ENCODE results near the gene DSCAML1. TPM values are rescaled to one million over a fixed set of nuclear protein-coding genes. Genes with fewer than 3 reads are reported as not detected.

The DSCAML1 gene
- total and polyA plus RNA-seq, 2 experiments from 2014 or later = not detected

GRCh38 chr11:117475716-117476530 lies 321.1 kb downstream of the DSCAML1 start:
- no peak overlapping the region for H3K27ac ChIP-seq
- no peak overlapping the region for H3K9ac ChIP-seq
- TF ChIP-seq EZH2 (IDR thresholded peaks at IDR 0.05; ENCODE audit: insufficient read depth, poor library complexity, severe bottlenecking) (no peak), EZH2phosphoT487 (IDR thresholded peaks at IDR 0.05; ENCODE audit: insufficient read depth, low read depth) (no peak)
- no peaks in the 10 kb centered on the region for H3K9me3 ChIP-seq (ENCODE audit: low read depth)
- no peaks in the 10 kb centered on the region for H3K36me3 ChIP-seq (ENCODE audit: low read depth)
- H3K79me2 ChIP-seq (ENCODE audit: insufficient read depth) = no peaks in the 10 kb centered on the region
- no peaks in the 10 kb centered on the region for H4K20me1 ChIP-seq (ENCODE audit: insufficient read depth)
- in situ Hi-C loops (cut with MboI) = no loop called here
- H3F3A ChIP-seq (ENCODE audit: insufficient read depth) = no peaks in the 10 kb centered on the region
- no peak overlapping the region for H2AFZ ChIP-seq
- H3K4me1 ChIP-seq (ENCODE audit: insufficient read depth) = no peaks in the 10 kb centered on the region
- DNase-seq = no peak
- 67 to 69% methylated on average over 11 of the region's 11 CpGs for WGBS, 2 experiments (ENCODE audit: low coverage in 1 of 2, low lambda C conversion rate in 2 of 2, missing lambda C conversion rate in 2 of 2)
- no peak overlapping the region for H3K4me2 ChIP-seq (ENCODE audit: unreplicated experiment)
- no peak overlapping the region for H3K4me3 ChIP-seq
- H3K27me3 ChIP-seq (replicated peaks; ENCODE audit: insufficient read depth) = 0 out of 2 replicates have a peak, but pooled peaks cover 2% of the 10 kb centered on the region
- H3K9me2 ChIP-seq (ENCODE audit: insufficient read depth) = no peaks in the 10 kb centered on the region

DNA sequence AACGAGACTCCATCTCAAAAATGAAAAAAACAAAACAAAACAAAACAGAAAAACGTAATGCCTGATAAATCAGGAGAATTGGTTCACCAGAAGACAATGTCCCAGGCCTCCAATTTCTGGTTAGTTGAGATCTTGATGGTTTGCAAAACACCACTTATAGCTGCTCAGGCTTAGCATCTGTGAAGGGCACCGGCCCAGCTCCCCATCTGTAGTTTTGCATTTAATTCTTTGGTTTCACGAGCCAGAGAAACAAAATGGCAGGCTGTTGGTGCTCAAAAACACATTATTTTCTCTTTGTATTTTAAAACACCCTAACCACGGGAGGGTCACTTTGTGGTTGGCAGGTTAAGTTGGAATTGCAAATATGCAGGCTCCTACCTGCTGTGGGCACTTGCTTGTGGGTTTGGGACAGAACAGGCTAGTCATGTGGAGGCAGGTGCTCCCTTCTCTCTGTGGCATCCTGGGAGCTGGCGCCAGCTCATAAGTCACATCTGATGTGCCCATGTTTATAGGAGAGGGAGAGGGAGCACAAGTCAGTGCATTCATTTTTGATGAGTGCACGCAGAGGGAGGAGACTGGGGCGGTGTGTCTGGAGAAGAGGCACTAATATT lies 323.4 kb downstream of the DSCAML1 start:
- Histone ChIP-seq H3K79me2 (ENCODE audit: insufficient read depth) (no peaks in the 10 kb centered on the region), H3K27me3 (replicated peaks; ENCODE audit: insufficient read depth) (0 out of 2 replicates have a peak, but pooled peaks cover 2% of the 10 kb centered on the region), H3K4me2 (ENCODE audit: unreplicated experiment) (no peak overlapping the region), H3K27ac (no peak overlapping the region), H3K4me3 (no peak overlapping the region), H3F3A (ENCODE audit: insufficient read depth) (no peaks in the 10 kb centered on the region), H3K9me3 (ENCODE audit: low read depth) (no peaks in the 10 kb centered on the region), H3K4me1 (ENCODE audit: insufficient read depth) (no peaks in the 10 kb centered on the region), H3K9me2 (ENCODE audit: insufficient read depth) (no peaks in the 10 kb centered on the region), H3K9ac (no peak overlapping the region), H2AFZ (no peak overlapping the region), H3K36me3 (ENCODE audit: low read depth) (no peaks in the 10 kb centered on the region), H4K20me1 (ENCODE audit: insufficient read depth) (no peaks in the 10 kb centered on the region)
- in situ Hi-C loops (cut with MboI) = no loop called here
- no peak for TF ChIP-seq EZH2 (IDR thresholded peaks at IDR 0.05; ENCODE audit: insufficient read depth, poor library complexity, severe bottlenecking)
- no peak for DNase-seq
- WGBS, 2 experiments (ENCODE audit: low coverage in 1 of 2, low lambda C conversion rate in 2 of 2, missing lambda C conversion rate in 2 of 2) = 38 to 42% methylated on average over 8 of the region's 8 CpGs

DNA sequence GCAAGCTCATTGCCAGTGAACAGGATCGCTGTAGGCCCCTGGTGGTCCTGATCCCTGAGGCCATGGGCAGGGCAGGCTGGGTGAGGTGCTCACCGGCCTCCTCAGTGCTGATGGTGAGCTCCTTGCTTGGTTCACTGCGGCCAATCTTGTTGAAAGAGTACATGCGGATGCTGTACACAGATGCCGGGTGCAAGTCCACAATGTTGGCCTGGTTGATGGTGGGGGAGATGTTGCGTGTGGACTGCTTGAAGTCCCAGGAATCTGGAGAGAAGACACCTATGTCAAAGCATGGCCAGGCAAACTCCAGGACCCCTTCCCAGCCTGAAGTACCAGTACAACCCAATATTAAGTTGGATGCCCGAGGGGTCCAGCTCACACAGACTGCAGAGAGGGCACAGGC lies 325.2 kb downstream of the DSCAML1 start:
- no peaks in the 10 kb centered on the region for H3K9me2 ChIP-seq (ENCODE audit: insufficient read depth)
- in situ Hi-C loops (cut with MboI) = no loop called here
- TF ChIP-seq EZH2phosphoT487 (IDR thresholded peaks at IDR 0.05; ENCODE audit: insufficient read depth, low read depth) = no peak
- no peaks in the 10 kb centered on the region for H3K79me2 ChIP-seq (ENCODE audit: insufficient read depth)
- H3K4me1 ChIP-seq (ENCODE audit: insufficient read depth) = no peaks in the 10 kb centered on the region
- no peaks in the 10 kb centered on the region for H3K36me3 ChIP-seq (ENCODE audit: low read depth)
- WGBS, 2 experiments (ENCODE audit: low coverage in 1 of 2, low lambda C conversion rate in 2 of 2, missing lambda C conversion rate in 2 of 2) = 66 to 69% methylated on average over 7 of the region's 7 CpGs
- H3K4me3 ChIP-seq = no peak overlapping the region
- no peak for DNase-seq
- H4K20me1 ChIP-seq (ENCODE audit: insufficient read depth) = no peaks in the 10 kb centered on the region
- peaks cover 11% of the 10 kb centered on the region; the same call in 1 of the 2 replicates for H3K27me3 ChIP-seq (replicated peaks; ENCODE audit: insufficient read depth)
- no peak overlapping the region for H2AFZ ChIP-seq
- H3K4me2 ChIP-seq (ENCODE audit: unreplicated experiment) = no peak overlapping the region
- no peaks in the 10 kb centered on the region for H3K9me3 ChIP-seq (ENCODE audit: low read depth)
- no peak overlapping the region for H3K27ac ChIP-seq
- no peaks in the 10 kb centered on the region for H3F3A ChIP-seq (ENCODE audit: insufficient read depth)
- no peak overlapping the region for H3K9ac ChIP-seq

GRCh38 chr11:117470576-117470975 lies 326.4 kb downstream of the DSCAML1 start:
- peaks cover 11% of the 10 kb centered on the region; the same call in 1 of the 2 replicates for H3K27me3 ChIP-seq (replicated peaks; ENCODE audit: insufficient read depth)
- H3K4me1 ChIP-seq (ENCODE audit: insufficient read depth) = no peaks in the 10 kb centered on the region
- no peak overlapping the region for H2AFZ ChIP-seq
- no peaks in the 10 kb centered on the region for H3F3A ChIP-seq (ENCODE audit: insufficient read depth)
- TF ChIP-seq EZH2phosphoT487 (IDR thresholded peaks at IDR 0.05; ENCODE audit: insufficient read depth, low read depth) (no peak), EZH2 (IDR thresholded peaks at IDR 0.05; ENCODE audit: insufficient read depth, poor library complexity, severe bottlenecking) (no peak)
- H3K4me3 ChIP-seq = no peak overlapping the region
- no peaks in the 10 kb centered on the region for H3K9me3 ChIP-seq (ENCODE audit: low read depth)
- no peaks in the 10 kb centered on the region for H3K9me2 ChIP-seq (ENCODE audit: insufficient read depth)
- H3K79me2 ChIP-seq (ENCODE audit: insufficient read depth) = no peaks in the 10 kb centered on the region
- DNase-seq = no peak
- H3K36me3 ChIP-seq (ENCODE audit: low read depth) = no peaks in the 10 kb centered on the region
- H3K4me2 ChIP-seq (ENCODE audit: unreplicated experiment) = no peak overlapping the region
- H4K20me1 ChIP-seq (ENCODE audit: insufficient read depth) = no peaks in the 10 kb centered on the region
- no peak overlapping the region for H3K9ac ChIP-seq
- in situ Hi-C loops (cut with MboI) = no loop called here
- no peak overlapping the region for H3K27ac ChIP-seq
- 45 to 64% methylated on average over 2 of the region's 2 CpGs for WGBS, 2 experiments (ENCODE audit: low coverage in 1 of 2, low lambda C conversion rate in 2 of 2, missing lambda C conversion rate in 2 of 2)
